Measurements from ENCODE around the gene RRP1B. TPM values are rescaled to one million over a fixed set of nuclear protein-coding genes. Genes with fewer than 3 reads are reported as not detected.

Gene RRP1B
- total and polyA plus RNA-seq, 9 of the 15 experiments (the other 6 are each of a cell fraction or from before 2014, with no cell fraction given): 6.8 to 66.6 (median 41.9) TPM

DNA sequence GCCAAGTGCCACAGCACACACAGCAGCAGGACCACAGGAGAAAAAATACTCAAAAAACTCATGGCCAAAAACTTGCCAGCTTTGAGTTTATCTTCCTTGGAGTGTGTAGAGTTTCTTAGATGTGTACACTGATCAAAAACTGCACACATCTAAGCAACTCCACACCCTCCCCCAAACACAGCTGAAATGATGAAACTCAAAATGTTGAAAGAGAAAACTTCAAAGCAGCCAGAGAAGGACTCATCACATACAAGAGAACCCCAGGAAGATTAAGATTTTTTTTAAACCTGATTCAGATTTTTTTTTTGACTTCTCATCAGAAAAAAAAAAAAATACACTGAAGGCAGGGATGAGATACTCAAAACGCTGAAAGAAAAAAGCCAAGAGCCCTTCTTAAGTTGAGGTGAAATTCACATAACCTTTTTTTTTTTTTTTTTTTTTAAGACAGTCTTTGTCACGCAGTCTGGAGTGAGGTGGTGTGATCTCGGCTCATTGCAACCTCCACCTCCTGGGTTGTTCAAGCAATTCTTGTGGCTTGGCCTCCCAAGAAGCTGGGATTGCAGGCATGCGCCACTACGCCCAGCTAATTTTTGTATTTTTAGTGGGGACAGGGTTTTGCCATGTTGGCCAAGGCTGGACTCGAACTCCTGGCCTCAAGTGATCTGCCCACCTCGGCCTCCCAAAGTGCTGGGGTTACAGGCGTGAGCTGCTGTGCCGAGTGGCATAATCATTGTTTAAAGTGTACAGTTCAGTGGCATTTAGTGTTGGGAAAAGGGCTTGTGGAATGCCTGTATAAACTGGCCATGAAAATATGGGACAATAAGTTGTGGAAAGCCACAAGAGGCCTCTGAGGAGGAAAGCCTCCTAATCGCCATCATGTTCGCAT is 38.6 kb downstream of the RRP1B start (continued):
- TF ChIP-seq ILF3 (IDR thresholded peaks at IDR 0.05; ENCODE audit: borderline replicate concordance) (no peak), ZKSCAN8 (CRISPR knock-in tag; IDR thresholded peaks at IDR 0.05) (no peak), KHSRP (IDR thresholded peaks at IDR 0.05) (no peak), ETV1 (tag; conservative IDR thresholded peaks at IDR 0.05; ENCODE audit: low read depth) (no peak), EP300 (IDR thresholded peaks at IDR 0.05; ENCODE audit: low read length) (no peak), CEBPG (CRISPR knock-in tag; IDR thresholded peaks at IDR 0.05) (no peak), CEBPG (tag; conservative IDR thresholded peaks at IDR 0.05 in 1 of 2, IDR thresholded peaks at IDR 0.05 in 1 of 2) (0 out of 4 replicates have a peak, but pooled peaks of 1 of the 2 experiments have one; percentile 26), SUPT5H (IDR thresholded peaks at IDR 0.05) (no peak), ELF4 (CRISPR knock-in tag; IDR thresholded peaks at IDR 0.05) (no peak), BRD4 (IDR thresholded peaks at IDR 0.05) (no peak), ZNF384 (IDR thresholded peaks at IDR 0.05; ENCODE audit: low read depth, low read length) (peak; percentile 11; the same call in 1 of the 2 replicates)
- TF ChIP-seq, protein P1, sequence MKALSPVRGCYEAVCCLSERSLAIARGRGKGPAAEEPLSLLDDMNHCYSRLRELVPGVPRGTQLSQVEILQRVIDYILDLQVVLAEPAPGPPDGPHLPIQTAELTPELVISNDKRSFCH (CRISPR knock-in tag; IDR thresholded peaks at IDR 0.05): no peak
- TF ChIP-seq, protein P1 (tag; IDR thresholded peaks at IDR 0.05): peak; percentile 23; the same call in 1 of the 2 replicates
- TF ChIP-seq, protein P2, sequence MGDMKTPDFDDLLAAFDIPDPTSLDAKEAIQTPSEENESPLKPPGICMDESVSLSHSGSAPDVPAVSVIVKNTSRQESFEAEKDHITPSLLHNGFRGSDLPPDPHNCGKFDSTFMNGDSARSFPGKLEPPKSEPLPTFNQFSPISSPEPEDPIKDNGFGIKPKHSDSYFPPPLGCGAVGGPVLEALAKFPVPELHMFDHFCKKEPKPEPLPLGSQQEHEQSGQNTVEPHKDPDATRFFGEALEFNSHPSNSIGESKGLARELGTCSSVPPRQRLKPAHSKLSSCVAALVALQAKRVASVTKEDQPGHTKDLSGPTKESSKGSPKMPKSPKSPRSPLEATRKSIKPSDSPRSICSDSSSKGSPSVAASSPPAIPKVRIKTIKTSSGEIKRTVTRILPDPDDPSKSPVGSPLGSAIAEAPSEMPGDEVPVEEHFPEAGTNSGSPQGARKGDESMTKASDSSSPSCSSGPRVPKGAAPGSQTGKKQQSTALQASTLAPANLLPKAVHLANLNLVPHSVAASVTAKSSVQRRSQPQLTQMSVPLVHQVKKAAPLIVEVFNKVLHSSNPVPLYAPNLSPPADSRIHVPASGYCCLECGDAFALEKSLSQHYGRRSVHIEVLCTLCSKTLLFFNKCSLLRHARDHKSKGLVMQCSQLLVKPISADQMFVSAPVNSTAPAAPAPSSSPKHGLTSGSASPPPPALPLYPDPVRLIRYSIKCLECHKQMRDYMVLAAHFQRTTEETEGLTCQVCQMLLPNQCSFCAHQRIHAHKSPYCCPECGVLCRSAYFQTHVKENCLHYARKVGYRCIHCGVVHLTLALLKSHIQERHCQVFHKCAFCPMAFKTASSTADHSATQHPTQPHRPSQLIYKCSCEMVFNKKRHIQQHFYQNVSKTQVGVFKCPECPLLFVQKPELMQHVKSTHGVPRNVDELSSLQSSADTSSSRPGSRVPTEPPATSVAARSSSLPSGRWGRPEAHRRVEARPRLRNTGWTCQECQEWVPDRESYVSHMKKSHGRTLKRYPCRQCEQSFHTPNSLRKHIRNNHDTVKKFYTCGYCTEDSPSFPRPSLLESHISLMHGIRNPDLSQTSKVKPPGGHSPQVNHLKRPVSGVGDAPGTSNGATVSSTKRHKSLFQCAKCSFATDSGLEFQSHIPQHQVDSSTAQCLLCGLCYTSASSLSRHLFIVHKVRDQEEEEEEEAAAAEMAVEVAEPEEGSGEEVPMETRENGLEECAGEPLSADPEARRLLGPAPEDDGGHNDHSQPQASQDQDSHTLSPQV (IDR thresholded peaks at IDR 0.05): peak; percentile 85
- TF ChIP-seq, protein P3, sequence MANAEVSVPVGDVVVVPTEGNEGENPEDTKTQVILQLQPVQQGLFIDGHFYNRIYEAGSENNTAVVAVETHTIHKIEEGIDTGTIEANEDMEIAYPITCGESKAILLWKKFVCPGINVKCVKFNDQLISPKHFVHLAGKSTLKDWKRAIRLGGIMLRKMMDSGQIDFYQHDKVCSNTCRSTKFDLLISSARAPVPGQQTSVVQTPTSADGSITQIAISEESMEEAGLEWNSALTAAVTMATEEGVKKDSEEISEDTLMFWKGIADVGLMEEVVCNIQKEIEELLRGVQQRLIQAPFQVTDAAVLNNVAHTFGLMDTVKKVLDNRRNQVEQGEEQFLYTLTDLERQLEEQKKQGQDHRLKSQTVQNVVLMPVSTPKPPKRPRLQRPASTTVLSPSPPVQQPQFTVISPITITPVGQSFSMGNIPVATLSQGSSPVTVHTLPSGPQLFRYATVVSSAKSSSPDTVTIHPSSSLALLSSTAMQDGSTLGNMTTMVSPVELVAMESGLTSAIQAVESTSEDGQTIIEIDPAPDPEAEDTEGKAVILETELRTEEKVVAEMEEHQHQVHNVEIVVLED (CRISPR knock-in tag; IDR thresholded peaks at IDR 0.05): no peak

Measured in K562 (cell line).